Gastrocnemius medialis (tissue), 4 donors: ENCODE results near the gene PAX5. TPM values are rescaled to one million over a fixed set of nuclear protein-coding genes. Genes with fewer than 3 reads are reported as not detected.

ENCODE experiments used
- ATAC-seq, 2 donors: fragments of 150-250 bp; one replicate each; pipeline ENCODE4 v1.9.1; 2016
- DNase-seq, 2 donors: peaks; one replicate each; pipeline ENCODE4 v3.0.0-alpha.2; 2019
- H3K27ac ChIP-seq, 4 donors: fragments of 200-600 bp; sonication (generic); 1 replicate in 1 of 4; 2 replicates in 3 of 4; pipeline ENCODE4 v1.5.1; 2016 to 2018; ENCODE audit warnings: mild to moderate bottlenecking in 2 of 4, moderate library complexity in 1 of 4
- H3K27me3 ChIP-seq, 3 donors: fragments of 200-600 bp; sonication (generic) in 2 of 3; 1 replicate in 1 of 3; 2 replicates in 2 of 3; pipeline versions ENCODE4 v1.5.1 to v1.6.0; 2016 to 2019; ENCODE audit warnings: mild to moderate bottlenecking in 1 of 3, moderate library complexity in 1 of 3
- H3K36me3 ChIP-seq, 2 donors: fragments of 200-600 bp; sonication (generic) in 1 of 2; one replicate each; pipeline ENCODE4 v1.5.1; 2017 to 2018
- H3K4me1 ChIP-seq, 2 donors: fragments of 200-600 bp; sonication (generic) in 1 of 2; one replicate each; pipeline ENCODE4 v1.5.1; 2016 to 2017; ENCODE audit warnings: mild to moderate bottlenecking in 2 of 2
- H3K4me3 ChIP-seq, 4 donors: fragments of 200-600 bp; sonication (generic) in 3 of 4; 1 replicate in 1 of 4; 2 replicates in 3 of 4; pipeline ENCODE4 v1.5.1; 2016 to 2019; ENCODE audit warnings: mild to moderate bottlenecking in 2 of 4
- H3K9me3 ChIP-seq, 3 donors: fragments of 200-600 bp; sonication (generic) in 2 of 3; 1 replicate in 1 of 3; 2 replicates in 2 of 3; pipeline ENCODE4 v1.5.1; 2016 to 2019
- CTCF ChIP-seq, 5 experiments: fragments of 450-650 bp in 3 of 5; fragments of 200-600 bp in 2 of 5; sonication (generic) in 2 of 5; IDR thresholded peaks in 4 of 5; conservative IDR thresholded peaks in 1 of 5; 1 replicate in 4 of 5; 2 replicates in 1 of 5; pipeline ENCODE4 v1.5.1; 2016 to 2019; ENCODE audit warnings: antibody characterized with exemption in 5 of 5, mild to moderate bottlenecking in 3 of 5, moderate library complexity in 3 of 5
- POLR2A ChIP-seq, 2 donors: fragments of 450-650 bp; IDR thresholded peaks; one replicate each; pipeline ENCODE4 v1.6.1; 2017; ENCODE audit warnings: antibody characterized with exemption in 2 of 2, mild to moderate bottlenecking in 2 of 2, moderate library complexity in 2 of 2
- in situ Hi-C, 4 donors: fragments of 200-750 bp; cut with MboI; loops; one replicate each; pipeline versions ENCODE4 v1.15.0 to v1.8.0; 2017; ENCODE audit warnings: low sequenced_read_pairs in 4 of 4
- intact Hi-C: fragments of 100-400 bp; cut with DNase I; formaldehyde crosslinking; loops from one replicate; pipeline ENCODE4 v1.15.1; 2023; ENCODE audit warnings: low total_unique reads
- total RNA-seq, 4 donors: library from RNA; depleted of rRNA; stranded (reverse); fragments of >200 nt; gene quantifications; one replicate each; pipeline versions ENCODE4 v1.1.0 to v1.2.3, GENCODE V29; 2016

Gene PAX5
- total RNA-seq, 4 donors from 2014 or later: 0.19 TPM; not detected in 3

GRCh38 chr9:37001459-37001858, 32.6 kb downstream of the PAX5 start:
- in situ Hi-C loops: loop anchor here in 1 of 4 donors (10.0 kb wide), 1 partner anchor 57 kb away; no protein-coding TSS in a partner anchor
- intact Hi-C loops: no loop called here
- H3K27me3 ChIP-seq: peaks cover 23 to 51% (median 39%) of the 10 kb centered on the region in 3 donors
- H3K9me3 ChIP-seq: no peaks in the 10 kb centered on the region
- TF ChIP-seq POLR2A (IDR thresholded peaks at IDR 0.05): no peak
- TF ChIP-seq CTCF (IDR thresholded peaks at IDR 0.05 in 4 of 5, conservative IDR thresholded peaks at IDR 0.05 in 1 of 5): no peak
- ATAC-seq: no peak
- no peaks in the 10 kb centered on the region for H3K4me1 ChIP-seq
- no peak overlapping the region for H3K27ac ChIP-seq
- H3K36me3 ChIP-seq: no peaks in the 10 kb centered on the region
- DNase-seq: no peak
- no peak overlapping the region for H3K4me3 ChIP-seq

GRCh38 chr9:36999728-37000333, 34.2 kb downstream of the PAX5 start:
- DNase-seq (no peak), ATAC-seq (no peak)
- Histone ChIP-seq H3K9me3 (no peaks in the 10 kb centered on the region), H3K27ac (no peak overlapping the region), H3K4me1 (no peaks in the 10 kb centered on the region), H3K36me3 (no peaks in the 10 kb centered on the region), H3K27me3 (peaks cover 23 to 42% (median 41%) of the 10 kb centered on the region in 3 donors), H3K4me3 (no peak overlapping the region)
- in situ Hi-C loops: loop anchor here in 2 of 4 donors (10.0 to 25.0 kb wide), 2 partner anchors 55 to 113 kb away; no protein-coding TSS in a partner anchor
- TF ChIP-seq POLR2A (IDR thresholded peaks at IDR 0.05) (no peak), CTCF (IDR thresholded peaks at IDR 0.05 in 4 of 5, conservative IDR thresholded peaks at IDR 0.05 in 1 of 5) (no peak)
- intact Hi-C loops: no loop called here

- H3K4me1 ChIP-seq: no peaks in the 10 kb centered on the region
- H3K27ac ChIP-seq: no peak overlapping the region
- no peaks in the 10 kb centered on the region for H3K36me3 ChIP-seq
- ATAC-seq (no peak), DNase-seq (no peak)
- H3K27me3 ChIP-seq: peaks cover 15 to 23% (median 22%) of the 10 kb centered on the region in 3 donors
- intact Hi-C loops (no loop called here), in situ Hi-C loops (loop anchor here in 1 of 4 donors (25.0 kb wide), 1 partner anchor 110 kb away; no protein-coding TSS in a partner anchor)
- H3K9me3 ChIP-seq: no peaks in the 10 kb centered on the region
- no peak for TF ChIP-seq CTCF (IDR thresholded peaks at IDR 0.05 in 4 of 5, conservative IDR thresholded peaks at IDR 0.05 in 1 of 5)
- TF ChIP-seq POLR2A (IDR thresholded peaks at IDR 0.05): no peak
- H3K4me3 ChIP-seq: no peak overlapping the region
These were observed 36.7 kb downstream of the PAX5 start for GRCh38 chr9:36997414-36997813.

GRCh38 chr9:36996706-36997086, 37.4 kb downstream of the PAX5 start:
- Histone ChIP-seq H3K36me3 (no peaks in the 10 kb centered on the region), H3K27me3 (peaks cover 9 to 16% (median 15%) of the 10 kb centered on the region in 3 donors), H3K4me3 (no peak overlapping the region), H3K9me3 (no peaks in the 10 kb centered on the region), H3K4me1 (no peaks in the 10 kb centered on the region), H3K27ac (no peak overlapping the region)
- TF ChIP-seq POLR2A (IDR thresholded peaks at IDR 0.05) (no peak), CTCF (IDR thresholded peaks at IDR 0.05 in 4 of 5, conservative IDR thresholded peaks at IDR 0.05 in 1 of 5) (no peak)
- in situ Hi-C loops (loop anchor here in 1 of 4 donors (25.0 kb wide), 1 partner anchor 109 kb away; no protein-coding TSS in a partner anchor), intact Hi-C loops (no loop called here)
- DNase-seq: no peak
- no peak for ATAC-seq
